H9 (cell line): ENCODE data around the gene POLR1D. TPM values are rescaled to one million over a fixed set of nuclear protein-coding genes. Genes with fewer than 3 reads are reported as not detected.
A peak's percentile ranks its signal among the peaks of the same experiment; 100 is the strongest.

Experiments used
- DNase-seq: peaks from one replicate; pipeline ENCODE4 v3.0.0-alpha.2; 2017
- H2AFZ ChIP-seq: one replicate; pipeline ENCODE4 v1.6.1; 2013; ENCODE audit warnings: mild to moderate bottlenecking, low read length, control low read depth, moderate library complexity
- H2AK5ac ChIP-seq: 2 replicates; pipeline ENCODE4 v1.6.1; 2013; ENCODE audit warnings: low read length, control low read depth, mixed read lengths; ENCODE audit not compliant: insufficient read length
- H2BK120ac ChIP-seq: one replicate; pipeline ENCODE4 v1.6.1; 2013; ENCODE audit warnings: low read depth, mild to moderate bottlenecking, low read length, control low read depth, inconsistent platforms; ENCODE audit not compliant: poor library complexity, severe bottlenecking
- H2BK12ac ChIP-seq: 2 replicates; pipeline ENCODE4 v1.6.1; 2013; ENCODE audit warnings: low read length, control low read depth, mixed read lengths, low read depth; ENCODE audit not compliant: insufficient read length
- H2BK15ac ChIP-seq: 2 replicates; pipeline ENCODE4 v1.6.1; 2013; ENCODE audit warnings: low read depth, low read length, control low read depth
- H2BK20ac ChIP-seq: one replicate; pipeline ENCODE4 v1.6.1; 2013; ENCODE audit warnings: low read depth, mild to moderate bottlenecking, low read length, control low read depth, inconsistent platforms; ENCODE audit not compliant: poor library complexity, severe bottlenecking
- H2BK5ac ChIP-seq: 2 replicates; pipeline ENCODE4 v1.6.1; 2013; ENCODE audit warnings: low read length, control low read depth, mixed read lengths; ENCODE audit not compliant: insufficient read length
- H3K14ac ChIP-seq: 2 replicates; pipeline ENCODE4 v1.6.1; 2013; ENCODE audit warnings: low read length, control low read depth; ENCODE audit not compliant: insufficient read depth
- H3K18ac ChIP-seq: 2 replicates; pipeline ENCODE4 v1.6.1; 2013; ENCODE audit warnings: low read depth, mild to moderate bottlenecking, mixed read lengths, low read length, control low read depth; ENCODE audit not compliant: insufficient read length
- H3K23ac ChIP-seq: 2 replicates; pipeline ENCODE4 v1.6.1; 2013; ENCODE audit warnings: low read length, control low read depth, mixed read lengths, low read depth; ENCODE audit not compliant: insufficient read length
- H3K23me2 ChIP-seq: 2 replicates; pipeline ENCODE4 v1.6.1; 2013; ENCODE audit warnings: low read depth, mild to moderate bottlenecking, mixed read lengths, low read length, control low read depth; ENCODE audit not compliant: insufficient read length, poor library complexity, severe bottlenecking
- H3K27ac ChIP-seq: 2 replicates; pipeline ENCODE4 v1.5.1; 2013; ENCODE audit warnings: low read length, control low read depth, mixed read lengths, low read depth; ENCODE audit not compliant: insufficient read length
- H3K27me3 ChIP-seq: 2 replicates; pipeline ENCODE4 v1.6.1; 2013; ENCODE audit warnings: low read length, control low read depth, inconsistent platforms; ENCODE audit not compliant: insufficient read depth
- H3K4ac ChIP-seq: 2 replicates; pipeline ENCODE4 v1.6.1; 2013; ENCODE audit warnings: low read depth, mild to moderate bottlenecking, control low read depth, inconsistent platforms, low read length, moderate library complexity
- H3K4me1 ChIP-seq: 2 replicates; pipeline ENCODE4 v1.6.1; 2013; ENCODE audit warnings: low read length, control low read depth, inconsistent platforms; ENCODE audit not compliant: insufficient read depth
- H3K4me2 ChIP-seq: 2 replicates; pipeline ENCODE4 v1.6.1; 2013; ENCODE audit warnings: low read length, control low read depth, mixed read lengths; ENCODE audit not compliant: insufficient read length, insufficient read depth
- H3K56ac ChIP-seq: 2 replicates; pipeline ENCODE4 v1.6.1; 2013; ENCODE audit warnings: low read depth, mild to moderate bottlenecking, mixed read lengths, low read length, control low read depth; ENCODE audit not compliant: insufficient read length
- H3K79me1 ChIP-seq: 2 replicates; pipeline ENCODE4 v1.6.1; 2013; ENCODE audit warnings: low read depth, mild to moderate bottlenecking, moderate library complexity, low read length, control low read depth, inconsistent platforms; ENCODE audit not compliant: insufficient read depth, poor library complexity, severe bottlenecking
- H3K79me2 ChIP-seq: 2 replicates; pipeline ENCODE4 v1.6.1; 2013; ENCODE audit warnings: low read length, control low read depth, inconsistent platforms; ENCODE audit not compliant: insufficient read depth
- H3K9ac ChIP-seq: 2 replicates; pipeline ENCODE4 v1.6.1; 2013; ENCODE audit warnings: low read length, control low read depth, mixed read lengths; ENCODE audit not compliant: insufficient read length; ENCODE audit errors: extremely low read depth
- H3K9me3 ChIP-seq: one replicate; pipeline ENCODE4 v1.6.1; 2013; ENCODE audit warnings: low read depth, low read length, inconsistent platforms; ENCODE audit not compliant: control insufficient read depth
- H3T11ph ChIP-seq: one replicate; pipeline ENCODE4 v1.6.1; 2013; ENCODE audit warnings: mild to moderate bottlenecking, low read length, control low read depth, inconsistent platforms
- H4K20me1 ChIP-seq: one replicate; pipeline ENCODE4 v1.6.1; 2013; ENCODE audit not compliant: control insufficient read depth, insufficient read length, insufficient read depth
- H4K5ac ChIP-seq: 2 replicates; pipeline ENCODE4 v1.6.1; 2013; ENCODE audit warnings: low read depth, mild to moderate bottlenecking, mixed read lengths, low read length, control low read depth; ENCODE audit not compliant: insufficient read length
- H4K8ac ChIP-seq: replicated peaks from 2 replicates; pipeline ENCODE4 v1.6.1; 2013; ENCODE audit warnings: low read length, control low read depth, mixed read lengths, low read depth; ENCODE audit not compliant: insufficient read length
- H4K91ac ChIP-seq: 2 replicates; pipeline ENCODE4 v1.6.1; 2013; ENCODE audit warnings: low read depth, mild to moderate bottlenecking, moderate library complexity, mixed read lengths, low read length, control low read depth; ENCODE audit not compliant: insufficient read length
- H3K27ac Mint-ChIP-seq, 3 experiments: 2 replicates in 2 of 3; 3 replicates in 1 of 3; pipeline ENCODE4 v1.8.0; 2020 to 2021; ENCODE audit warnings: mixed read lengths in 3 of 3, mild to moderate bottlenecking in 1 of 3, moderate library complexity in 1 of 3
- H3K27me3 Mint-ChIP-seq: 2 replicates; pipeline ENCODE4 v1.8.0; 2021; ENCODE audit warnings: low read depth, mild to moderate bottlenecking, moderate library complexity, mixed read lengths
- H3K36me3 Mint-ChIP-seq, 3 experiments: 2 replicates in 2 of 3; 3 replicates in 1 of 3; pipeline ENCODE4 v1.8.0; 2020 to 2021; ENCODE audit warnings: low read depth in 3 of 3, mixed read lengths in 3 of 3; ENCODE audit not compliant: insufficient read depth in 1 of 3
- H3K4me1 Mint-ChIP-seq, 2 experiments: 2 replicates each; pipeline ENCODE4 v1.8.0; 2020; ENCODE audit warnings: mixed read lengths in 2 of 2
- H3K4me3 Mint-ChIP-seq, 2 experiments: 2 replicates in 1 of 2; 3 replicates in 1 of 2; pipeline ENCODE4 v1.8.0; 2020 to 2021; ENCODE audit warnings: mild to moderate bottlenecking in 2 of 2, mixed read lengths in 2 of 2, moderate library complexity in 1 of 2
- H3K9me3 Mint-ChIP-seq, 2 experiments: 2 replicates in 1 of 2; 3 replicates in 1 of 2; pipeline ENCODE4 v1.8.0; 2020; ENCODE audit warnings: mild to moderate bottlenecking in 2 of 2, mixed read lengths in 2 of 2, moderate library complexity in 1 of 2
- CTCF ChIP-seq: fragments of 200-600 bp; sonication (generic); conservative IDR thresholded peaks from 3 replicates; pipeline ENCODE4 v1.8.0; 2021; ENCODE audit warnings: antibody characterized with exemption, mild to moderate bottlenecking
- WGBS: extraction: QIAGEN DNeasy Blood & Tissue Kit; methylation state at CpG from one replicate; pipeline ENCODE4 v1.1.7; 2013; ENCODE audit warnings: missing lambda C conversion rate, low lambda C conversion rate, mixed read lengths; ENCODE audit not compliant: insufficient read length; ENCODE audit errors: extremely low coverage; 5-methylcytosine and 5-hydroxymethylcytosine counted together
- total RNA-seq: library from RNA; stranded (reverse); gene quantifications from 2 replicates; pipeline ENCODE4 v1.2.1, GENCODE V29; 2021

POLR1D gene
- total RNA-seq, 1 experiment from 2014 or later = 167 TPM

- Mint-ChIP-seq H3K27me3 (no peaks in the 10 kb centered on the region; the same call in 1 of the 2 replicates), H3K9me3 (no peaks in the 10 kb centered on the region), H3K4me1 (peaks cover 52 to 58% of the 10 kb centered on the region in 2 experiments), H3K36me3 (peaks cover 23 to 29% (median 28%) of the 10 kb centered on the region in 3 experiments), H3K4me3 (peak overlapping the region; percentile 91 to 95), H3K27ac (peak overlapping the region; percentile 97 to 99 (median 98))
- Histone ChIP-seq H4K91ac (no peak overlapping the region), H3K14ac (peak overlapping the region; percentile 98), H3K9ac (peak overlapping the region; percentile 72), H2BK20ac (no peak overlapping the region), H3K56ac (no peak overlapping the region), H2BK120ac (peak overlapping the region; percentile 74), H3T11ph (no peak overlapping the region), H4K20me1 (no peaks in the 10 kb centered on the region), H2BK12ac (peak overlapping the region; percentile 86), H3K4me2 (peak overlapping the region; percentile 91), H3K23ac (no peak overlapping the region), H3K9me3 (no peaks in the 10 kb centered on the region), H2BK5ac (peak overlapping the region; percentile 74), H4K8ac (no peak overlapping the region), H3K27me3 (no peaks in the 10 kb centered on the region), H3K4me1 (peaks cover 9% of the 10 kb centered on the region; the same call in 1 of the 2 replicates), H4K5ac (peak overlapping the region; percentile 90), H3K23me2 (peaks cover 15% of the 10 kb centered on the region), H3K18ac (peak overlapping the region; percentile 98), H3K4ac (no peak overlapping the region; the same call in 1 of the 2 replicates), H2AK5ac (no peak overlapping the region), H2AFZ (no peak overlapping the region), H2BK15ac (no peak overlapping the region), H3K79me2 (peaks cover 28% of the 10 kb centered on the region; the same call in 1 of the 2 replicates), H3K79me1 (no peaks in the 10 kb centered on the region), H3K27ac (peak overlapping the region; percentile 89)
- WGBS = no CpG with 5 or more reads among the region's 8 CpGs
- no peak for TF ChIP-seq CTCF
- DNase-seq = no peak
Observed at GRCh38 chr13:27621116-27621365, 651 bp upstream of the POLR1D start.
